H1 (cell line): ENCODE results near the gene GRAMD1B. TPM values are rescaled to one million over a fixed set of nuclear protein-coding genes. Genes with fewer than 3 reads are reported as not detected.

Source experiments
- CTCF ChIA-PET: fragments of 300-600 bp; sonication (Branson Sonifier 250); formaldehyde crosslinking; loops from one replicate; lab custom pipeline; 2021; ENCODE audit not compliant: partially characterized antibody; lab: Charles Lee
- POLR2A ChIA-PET: fragments of 300-600 bp; sonication (Branson Sonifier 250); formaldehyde crosslinking; loops from one replicate; lab custom pipeline; 2021; ENCODE audit warnings: inconsistent platforms; ENCODE audit not compliant: partially characterized antibody; lab: Charles Lee
- DNase-seq, 2 experiments: peaks; one replicate each; pipeline versions ENCODE4 v3.0.0 to v3.0.0-alpha.2; 2010 to 2022; ENCODE audit warnings: low spot score in 2 of 2, low read depth in 1 of 2, mixed read lengths in 1 of 2
- FAIRE-seq: peaks from 2 replicates; lab custom pipeline; 2011; peaks lifted over from hg19 to GRCh38; lab: Jason Lieb, UNC
- H2AFZ ChIP-seq: 2 replicates; pipeline ENCODE4 v1.8.1; 2012; ENCODE audit warnings: low read length, inconsistent platforms
- H2AK5ac ChIP-seq: 2 replicates; pipeline ENCODE4 v1.6.1; 2013; ENCODE audit warnings: low read depth, low read length
- H2BK120ac ChIP-seq: replicated peaks from 2 replicates; pipeline ENCODE3; 2013; ENCODE audit warnings: low read depth, low read length, inconsistent platforms
- H2BK12ac ChIP-seq: 2 replicates; pipeline ENCODE4 v1.6.1; 2013; ENCODE audit warnings: low read depth, low read length
- H2BK15ac ChIP-seq: 2 replicates; pipeline ENCODE4 v1.6.1; 2013; ENCODE audit warnings: low read length
- H2BK20ac ChIP-seq: 2 replicates; pipeline ENCODE4 v1.6.1; 2013; ENCODE audit warnings: low read length
- H2BK5ac ChIP-seq: 2 replicates; pipeline ENCODE4 v1.6.1; 2013; ENCODE audit warnings: low read depth, low read length
- H3K14ac ChIP-seq: 2 replicates; pipeline ENCODE4 v1.6.1; 2013; ENCODE audit warnings: inconsistent platforms; ENCODE audit not compliant: insufficient read length
- H3K18ac ChIP-seq: 2 replicates; pipeline ENCODE4 v1.6.1; 2013; ENCODE audit warnings: low read length; ENCODE audit errors: extremely low read depth
- H3K23ac ChIP-seq: 2 replicates; pipeline ENCODE4 v1.6.1; 2013; ENCODE audit warnings: inconsistent platforms; ENCODE audit not compliant: insufficient read length
- H3K23me2 ChIP-seq: 2 replicates; pipeline ENCODE4 v1.6.1; 2013; ENCODE audit warnings: low read depth, low read length
- H3K27ac ChIP-seq: 2 replicates; pipeline ENCODE4 v1.6.1; 2011; ENCODE audit warnings: low read depth, low read length, inconsistent platforms
- H3K27me3 ChIP-seq, 4 experiments: replicated peaks in 1 of 4; 1 replicate in 1 of 4; 2 replicates in 3 of 4; pipeline versions ENCODE4 v1.6.1 to v1.8.1; 2011 to 2013; ENCODE audit warnings: low read length in 3 of 4, mild to moderate bottlenecking in 3 of 4, inconsistent platforms in 2 of 4, mixed read lengths in 2 of 4, moderate library complexity in 1 of 4; ENCODE audit not compliant: control insufficient read depth in 3 of 4, insufficient read depth in 3 of 4; ENCODE audit errors: extremely low read depth in 1 of 4
- H3K36me3 ChIP-seq, 4 experiments: 2 replicates each; pipeline versions ENCODE4 v1.6.1 to v1.8.1; 2011 to 2013; ENCODE audit warnings: mild to moderate bottlenecking in 4 of 4, low read length in 3 of 4, moderate library complexity in 2 of 4, control low read depth in 1 of 4, inconsistent platforms in 1 of 4; ENCODE audit not compliant: insufficient read depth in 4 of 4, control insufficient read depth in 2 of 4
- H3K4ac ChIP-seq: replicated peaks from 2 replicates; pipeline ENCODE3; 2013; ENCODE audit warnings: low read length, low read depth, mixed read lengths, inconsistent platforms; ENCODE audit not compliant: insufficient read length
- H3K4me1 ChIP-seq, 4 experiments: replicated peaks in 1 of 4; 1 replicate in 1 of 4; 2 replicates in 3 of 4; pipeline versions ENCODE4 v1.6.1 to v1.8.1; 2011 to 2013; ENCODE audit warnings: low read length in 3 of 4, inconsistent platforms in 2 of 4, mixed read lengths in 1 of 4; ENCODE audit not compliant: insufficient read depth in 4 of 4, control insufficient read depth in 3 of 4
- H3K4me2 ChIP-seq, 2 experiments: 2 replicates each; pipeline versions ENCODE4 v1.6.1 to v1.8.1; 2011 to 2013; ENCODE audit warnings: low read depth in 2 of 2, low read length in 2 of 2, control low read depth in 1 of 2, inconsistent platforms in 1 of 2, mild to moderate bottlenecking in 1 of 2; ENCODE audit not compliant: insufficient read depth in 1 of 2
- H3K4me3 ChIP-seq, 4 experiments: fragments of 200-600, 300-600 bp in 1 of 4; sonication (generic), shearing (Covaris generic), sonication (Bioruptor Twin) in 1 of 4; 2 replicates each; pipeline versions ENCODE4 v1.5.1 to v1.8.1; 2011 to 2016; ENCODE audit warnings: low read length in 4 of 4, low read depth in 3 of 4, control low read depth in 2 of 4, inconsistent platforms in 2 of 4, mild to moderate bottlenecking in 2 of 4, mixed read lengths in 1 of 4, moderate library complexity in 1 of 4; ENCODE audit not compliant: insufficient read depth in 2 of 4; ENCODE audit errors: extremely low read depth in 1 of 4
- H3K56ac ChIP-seq: replicated peaks from 2 replicates; pipeline ENCODE3; 2013; ENCODE audit warnings: low read depth, mild to moderate bottlenecking, mixed read lengths, low read length, inconsistent platforms; ENCODE audit not compliant: insufficient read length
- H3K79me1 ChIP-seq: 2 replicates; pipeline ENCODE4 v1.6.1; 2013; ENCODE audit warnings: low read depth, low read length, control low read depth
- H3K79me2 ChIP-seq, 2 experiments: 2 replicates each; pipeline versions ENCODE4 v1.6.1 to v1.8.1; 2012 to 2013; ENCODE audit warnings: low read length in 2 of 2, mild to moderate bottlenecking in 2 of 2, inconsistent platforms in 1 of 2; ENCODE audit not compliant: insufficient read depth in 2 of 2, control insufficient read depth in 1 of 2
- H3K9ac ChIP-seq, 4 experiments: replicated peaks in 1 of 4; 1 replicate in 1 of 4; 2 replicates in 3 of 4; pipeline versions ENCODE4 v1.6.1 to v1.8.1; 2011 to 2013; ENCODE audit warnings: low read depth in 3 of 4, low read length in 3 of 4, control low read depth in 2 of 4, mild to moderate bottlenecking in 2 of 4, moderate library complexity in 2 of 4, inconsistent platforms in 1 of 4; ENCODE audit errors: extremely low read depth in 1 of 4
- H3K9me3 ChIP-seq, 2 experiments: 2 replicates each; pipeline versions ENCODE4 v1.6.1 to v1.8.1; 2012 to 2013; ENCODE audit warnings: mild to moderate bottlenecking in 2 of 2, moderate library complexity in 2 of 2, control low read depth in 1 of 2, inconsistent platforms in 1 of 2, low read depth in 1 of 2, low read length in 1 of 2, mixed read lengths in 1 of 2; ENCODE audit not compliant: insufficient read depth in 2 of 2
- H4K20me1 ChIP-seq, 2 experiments: replicated peaks in 1 of 2; 2 replicates each; pipeline versions ENCODE3 to v1.8.1; 2011 to 2013; ENCODE audit warnings: inconsistent platforms in 2 of 2, low read length in 2 of 2, mild to moderate bottlenecking in 1 of 2; ENCODE audit not compliant: insufficient read depth in 2 of 2, control insufficient read depth in 1 of 2
- H4K5ac ChIP-seq: 2 replicates; pipeline ENCODE4 v1.6.1; 2013; ENCODE audit warnings: low read length, low read depth, mixed read lengths, inconsistent platforms; ENCODE audit not compliant: insufficient read length
- H4K8ac ChIP-seq: 2 replicates; pipeline ENCODE4 v1.8.0; 2013; ENCODE audit warnings: mild to moderate bottlenecking, moderate library complexity, low read length, inconsistent platforms; ENCODE audit not compliant: insufficient read depth; ENCODE audit errors: extremely low read depth
- H4K91ac ChIP-seq: replicated peaks from 2 replicates; pipeline ENCODE3; 2013; ENCODE audit warnings: low read length, mixed read lengths, inconsistent platforms; ENCODE audit not compliant: insufficient read length
- CHD1 ChIP-seq: IDR thresholded peaks from 2 replicates; pipeline ENCODE4 v1.6.1; 2012; ENCODE audit warnings: low read depth, low read length, improper control_type of control experiment
- EP300 ChIP-seq, 2 experiments: IDR thresholded peaks; 1 replicate in 1 of 2; 2 replicates in 1 of 2; pipeline ENCODE4 v1.6.1; 2011 to 2012; ENCODE audit warnings: low read depth in 2 of 2, low read length in 2 of 2, mild to moderate bottlenecking in 2 of 2, borderline replicate concordance in 1 of 2, inconsistent platforms in 1 of 2, moderate library complexity in 1 of 2
- FOSL1 ChIP-seq: IDR thresholded peaks from 2 replicates; pipeline ENCODE4 v1.6.1; 2011; ENCODE audit warnings: mild to moderate bottlenecking, low read depth, low read length, moderate library complexity; ENCODE audit not compliant: insufficient read depth
- MAFK ChIP-seq: IDR thresholded peaks from 2 replicates; pipeline ENCODE4 v1.6.1; 2012; ENCODE audit warnings: low read depth, mild to moderate bottlenecking, improper control_type of control experiment, low read length
- NANOG ChIP-seq: IDR thresholded peaks from 2 replicates; pipeline ENCODE4 v1.6.1; 2011; ENCODE audit warnings: low read length, low read depth, mild to moderate bottlenecking, inconsistent platforms; ENCODE audit not compliant: insufficient read depth, poor library complexity, severe bottlenecking
- NRF1 ChIP-seq: IDR thresholded peaks from 2 replicates; pipeline ENCODE4 v1.6.1; 2011; ENCODE audit warnings: mild to moderate bottlenecking, low read depth, low read length, improper control_type of control experiment
- RFX5 ChIP-seq: IDR thresholded peaks from 2 replicates; pipeline ENCODE4 v1.6.1; 2011; ENCODE audit warnings: low read depth, low read length, improper control_type of control experiment, borderline replicate concordance
- SP4 ChIP-seq: IDR thresholded peaks from 2 replicates; pipeline ENCODE4 v1.6.1; 2012; ENCODE audit warnings: low read length, inconsistent platforms
- WGBS, 2 experiments: shearing (Covaris generic) in 1 of 2; methylation state at CpG; one replicate each; pipeline versions ENCODE4 v1.1.6 to v1.1.7; 2013 to 2015; ENCODE audit warnings: low lambda C conversion rate in 2 of 2, mixed read lengths in 2 of 2, inconsistent platforms in 1 of 2, low coverage in 1 of 2, missing lambda C conversion rate in 1 of 2; ENCODE audit not compliant: insufficient replicate concordance in 2 of 2, insufficient coverage in 1 of 2, insufficient read length in 1 of 2; ENCODE audit errors: extremely low coverage in 1 of 2, missing lambda C conversion rate in 1 of 2; 5-methylcytosine and 5-hydroxymethylcytosine counted together
- polyA plus RNA-seq, 7 experiments: library from polyadenylated mRNA; depleted of rRNA in 3 of 7; stranded (reverse) in 5 of 7; unstranded in 2 of 7; fragments of >200 nt in 5 of 7; fragments of 200-250 nt in 2 of 7; gene quantifications; 1 replicate in 5 of 7; 2 replicates in 1 of 7; 4 replicates in 1 of 7; pipeline versions ENCODE4 v1.2.1 to v1.2.3, GENCODE V29; 2011 to 2013; ENCODE audit warnings: missing spikeins in 2 of 7, mixed read lengths in 2 of 7
- total RNA-seq: library from RNA; stranded (reverse); fragmentation: NEBNext Ultra II Directional; extraction: Animal tissue kit (Norgen Biotek cat#: 25700); gene quantifications from 2 replicates; pipeline ENCODE4 v1.2.1, GENCODE V29; 2021
- TF ChIP-seq, protein P1 (sequence below): IDR thresholded peaks from 2 replicates; pipeline ENCODE4 v1.6.1; 2012; ENCODE audit warnings: low read length, inconsistent platforms
- TF ChIP-seq, protein P2 (sequence below): IDR thresholded peaks from 2 replicates; pipeline ENCODE4 v1.6.1; 2011; ENCODE audit warnings: low read length, improper control_type of control experiment

GRAMD1B gene
- total and polyA plus RNA-seq, 2 of the 8 experiments (the other 6 are each of a cell fraction or from before 2014, with no cell fraction given) = 10.1 to 21.2 TPM

DNA sequence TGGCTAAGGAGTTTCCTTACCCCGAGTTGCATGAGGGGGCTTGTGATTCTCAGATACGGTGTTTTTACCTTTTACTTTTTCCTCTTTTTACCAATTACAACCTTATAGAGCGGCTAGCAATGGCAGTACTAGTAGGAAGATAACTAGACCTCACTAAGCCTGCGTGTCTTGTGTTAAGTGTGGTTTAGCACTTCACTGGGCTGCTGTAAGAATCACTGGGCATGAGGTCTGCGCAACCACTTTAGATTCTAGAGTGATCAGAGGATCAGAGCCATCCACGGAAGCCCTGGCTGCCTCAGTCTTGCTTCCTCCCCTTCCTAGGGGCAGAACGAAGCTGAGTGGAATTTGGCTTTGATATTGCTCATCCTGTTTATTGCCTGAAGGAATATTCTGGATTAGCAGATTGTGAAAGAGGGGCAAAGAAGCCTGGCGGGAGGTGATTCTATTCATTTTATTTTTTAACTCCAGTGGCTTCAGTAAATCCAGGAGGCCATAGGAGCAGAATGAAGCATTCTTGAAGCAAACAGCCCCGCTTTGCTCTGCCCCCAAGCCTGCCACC lies 88.5 kb downstream of the GRAMD1B start:
- Histone ChIP-seq H3K23ac (no peak overlapping the region), H2BK120ac (no peak overlapping the region), H4K5ac (no peak overlapping the region), H2BK12ac (no peak overlapping the region), H3K9ac (no peak overlapping the region), H3K18ac (no peak overlapping the region), H3K79me1 (no peaks in the 10 kb centered on the region; the same call in 1 of the 2 replicates), H4K91ac (peak overlapping the region; percentile 36), H2BK5ac (peak overlapping the region; percentile 76; the same call in 1 of the 2 replicates), H3K79me2 (0 out of 4 replicates have a peak, but pooled peaks cover 0 to 4% of the 10 kb centered on the region in 2 experiments), H3K23me2 (peaks cover 2% of the 10 kb centered on the region; the same call in 1 of the 2 replicates), H3K4me2 (no peak overlapping the region), H3K4me3 (no peak overlapping the region), H3K36me3 (no peaks in the 10 kb centered on the region), H3K56ac (no peak overlapping the region), H2BK15ac (no peak overlapping the region), H4K8ac (no peak overlapping the region), H3K9me3 (no peaks in the 10 kb centered on the region), H3K27me3 (no peaks in the 10 kb centered on the region), H4K20me1 (no peaks in the 10 kb centered on the region), H2AFZ (no peak overlapping the region), H3K4ac (no peak overlapping the region), H2BK20ac (no peak overlapping the region), H3K27ac (no peak overlapping the region), H2AK5ac (no peak overlapping the region), H3K4me1 (peaks cover 12 to 22% (median 16%) of the 10 kb centered on the region in 4 experiments), H3K14ac (no peak overlapping the region)
- CTCF ChIA-PET = interaction anchor here (0.7 to 11.3 kb wide), 8 partner anchors 9 to 112 kb away, joined by 3 to 67 read pairs (median 16); no protein-coding TSS in a partner anchor
- POLR2A ChIA-PET = interaction anchor here (1.1 kb wide), 1 partner anchor 9 kb away, joined by 3 read pairs; no protein-coding TSS in a partner anchor
- DNase-seq (no peak), FAIRE-seq (no peak)
- WGBS, 2 experiments = 76% methylated on average over 9 of the region's 9 CpGs; no CpG with 5 or more reads in 1 of the 2 experiments
- TF ChIP-seq RFX5 (no peak), NRF1 (no peak), SP4 (no peak), NANOG (no peak), CHD1 (no peak), MAFK (no peak), EP300 (IDR thresholded peaks at IDR 0.05; ENCODE audit: borderline replicate concordance in 1 of 2, low read depth in 2 of 2, low read length in 2 of 2) (no peak), FOSL1 (no peak)
- TF ChIP-seq, protein P1, sequence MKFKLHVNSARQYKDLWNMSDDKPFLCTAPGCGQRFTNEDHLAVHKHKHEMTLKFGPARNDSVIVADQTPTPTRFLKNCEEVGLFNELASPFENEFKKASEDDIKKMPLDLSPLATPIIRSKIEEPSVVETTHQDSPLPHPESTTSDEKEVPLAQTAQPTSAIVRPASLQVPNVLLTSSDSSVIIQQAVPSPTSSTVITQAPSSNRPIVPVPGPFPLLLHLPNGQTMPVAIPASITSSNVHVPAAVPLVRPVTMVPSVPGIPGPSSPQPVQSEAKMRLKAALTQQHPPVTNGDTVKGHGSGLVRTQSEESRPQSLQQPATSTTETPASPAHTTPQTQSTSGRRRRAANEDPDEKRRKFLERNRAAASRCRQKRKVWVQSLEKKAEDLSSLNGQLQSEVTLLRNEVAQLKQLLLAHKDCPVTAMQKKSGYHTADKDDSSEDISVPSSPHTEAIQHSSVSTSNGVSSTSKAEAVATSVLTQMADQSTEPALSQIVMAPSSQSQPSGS = no peak
- TF ChIP-seq, protein P2, sequence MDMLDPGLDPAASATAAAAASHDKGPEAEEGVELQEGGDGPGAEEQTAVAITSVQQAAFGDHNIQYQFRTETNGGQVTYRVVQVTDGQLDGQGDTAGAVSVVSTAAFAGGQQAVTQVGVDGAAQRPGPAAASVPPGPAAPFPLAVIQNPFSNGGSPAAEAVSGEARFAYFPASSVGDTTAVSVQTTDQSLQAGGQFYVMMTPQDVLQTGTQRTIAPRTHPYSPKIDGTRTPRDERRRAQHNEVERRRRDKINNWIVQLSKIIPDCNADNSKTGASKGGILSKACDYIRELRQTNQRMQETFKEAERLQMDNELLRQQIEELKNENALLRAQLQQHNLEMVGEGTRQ = no peak
